GM19452 (cell line): ENCODE measurements around the gene IL27RA.
A peak's percentile ranks its signal among the peaks of the same experiment; 100 is the strongest.

Experiments used
- ATAC-seq: cut with Tn5 transposase; IDR thresholded peaks from one replicate; pipeline ENCODE4 v1.9.1; 2021; ENCODE audit not compliant: unreplicated experiment

The IL27RA gene

DNA sequence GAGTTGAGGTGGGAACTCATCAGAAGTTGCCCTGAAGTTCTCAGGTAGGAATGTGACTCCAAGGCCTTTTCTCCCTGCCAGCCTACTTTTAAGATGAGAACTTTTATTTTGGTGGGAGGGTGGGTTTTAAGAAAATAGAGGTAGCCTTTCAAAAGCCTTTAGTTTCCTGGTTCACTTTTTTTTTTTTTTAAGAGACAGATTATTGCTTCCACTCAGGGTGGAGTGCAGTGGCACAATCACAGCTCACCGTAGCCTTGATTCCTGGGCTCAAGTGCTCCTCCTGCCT, 51.1 kb downstream of the IL27RA start:
- no peak for ATAC-seq

DNA sequence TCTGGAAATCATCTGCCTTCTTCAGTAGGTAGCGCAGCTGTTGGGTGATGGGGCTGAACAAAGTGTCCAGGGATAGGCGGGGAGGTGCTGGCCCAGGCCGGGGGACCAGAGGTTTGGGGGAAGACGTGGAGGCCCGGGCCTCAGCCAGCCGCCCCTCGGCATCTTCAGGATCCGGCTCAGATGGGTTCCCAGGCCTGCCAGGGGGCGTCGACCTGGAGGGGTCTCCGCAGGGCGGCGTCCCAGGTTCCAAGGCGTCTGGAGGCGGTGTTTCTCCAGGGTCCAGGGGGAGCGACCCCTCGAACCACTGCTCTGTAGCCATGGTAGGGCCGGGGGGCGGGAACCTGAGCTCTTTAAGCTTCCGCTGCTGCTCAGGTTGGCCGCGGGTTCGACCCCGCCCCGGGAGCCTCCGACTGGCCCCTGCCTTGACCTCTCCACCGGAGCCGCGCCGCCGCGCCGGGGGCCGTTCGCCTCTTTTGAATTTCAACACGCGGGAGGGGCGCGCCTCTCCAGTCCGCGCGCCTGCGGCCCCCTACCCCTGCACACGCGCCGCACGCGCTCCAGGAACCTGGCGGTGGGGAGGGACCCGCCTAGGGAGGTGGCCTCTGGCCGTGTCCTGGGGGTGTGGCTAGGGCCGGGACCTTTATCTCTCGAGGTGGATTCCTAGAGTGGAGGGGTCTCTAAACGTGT, 53.9 kb downstream of the IL27RA start, which contains the start of gene C19orf67:
C19orf67 (minus strand) TSS at position 475 of the 687 bp plus-strand sequence; CDS start at position 319, 156 bp downstream.
- no peak for ATAC-seq

DNA sequence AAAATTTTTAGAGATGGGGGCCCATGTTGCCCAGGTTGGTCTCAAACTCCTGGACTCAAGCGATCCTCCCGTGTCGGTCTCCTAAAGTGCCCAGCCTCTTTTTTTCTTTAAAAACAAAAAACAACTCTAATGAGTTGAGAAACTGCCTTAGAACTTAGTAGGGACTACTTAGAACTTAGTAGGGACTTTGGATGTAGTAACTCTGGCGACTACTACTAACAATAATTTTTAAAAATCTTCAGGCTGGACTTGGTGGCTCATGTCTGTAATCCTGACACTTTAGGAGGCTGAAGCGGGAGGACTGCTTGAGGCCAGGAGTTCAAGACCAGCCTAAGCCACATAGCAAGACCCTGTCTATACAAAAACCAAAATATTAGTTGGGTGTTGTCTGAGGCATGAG, 54.5 kb downstream of the IL27RA start:
- no peak for ATAC-seq

DNA sequence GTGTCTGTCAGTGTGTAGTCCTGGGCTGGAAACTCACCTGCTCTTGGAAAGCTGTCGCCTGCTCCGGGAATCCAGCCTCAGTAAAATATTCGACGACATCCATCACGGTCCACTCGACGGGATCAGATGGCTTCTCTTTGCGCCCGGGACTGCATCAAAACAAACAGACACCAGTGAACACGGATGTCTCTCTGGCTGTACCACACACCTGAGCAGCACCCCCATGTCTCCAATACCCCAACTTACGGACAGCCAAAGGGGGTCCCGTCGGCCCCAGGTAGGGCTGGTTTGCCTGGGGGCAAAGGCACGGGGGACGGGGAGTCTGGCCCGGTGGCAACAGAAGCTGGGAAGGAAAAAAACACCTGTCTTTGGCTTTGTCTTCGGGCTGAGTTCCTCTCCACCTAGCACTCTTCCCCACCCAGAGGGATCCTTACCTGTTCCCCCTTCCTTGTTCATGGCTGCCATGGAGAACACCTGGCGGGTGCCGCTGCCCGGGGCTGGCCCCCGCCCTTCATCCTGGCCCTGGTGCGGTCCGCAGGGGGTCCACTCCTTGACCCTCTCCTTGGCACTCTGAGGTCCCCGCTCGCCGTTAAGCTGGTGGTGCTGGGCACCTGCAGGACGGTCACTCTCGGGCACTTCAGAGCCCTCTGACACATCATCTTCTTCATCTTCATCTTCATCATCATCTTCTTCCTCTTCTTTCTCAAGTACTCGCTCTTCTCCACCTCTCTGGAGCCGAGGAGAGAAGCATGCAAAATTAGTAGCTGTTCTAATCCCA, 57.3 kb downstream of the IL27RA start:
- no peak for ATAC-seq

DNA sequence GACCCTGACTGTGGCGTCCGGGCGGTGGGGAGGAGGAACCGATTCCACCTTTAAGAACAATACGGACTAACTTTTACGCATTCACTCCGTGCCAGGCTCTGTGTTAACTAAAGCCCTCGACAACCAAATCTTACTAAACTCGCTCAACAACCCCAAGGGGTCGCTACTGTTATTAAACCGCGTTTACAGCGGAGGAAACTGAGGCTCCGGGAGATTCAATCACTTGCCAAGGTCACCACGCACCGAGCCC, 57.8 kb downstream of the IL27RA start:
- no peak for ATAC-seq

DNA sequence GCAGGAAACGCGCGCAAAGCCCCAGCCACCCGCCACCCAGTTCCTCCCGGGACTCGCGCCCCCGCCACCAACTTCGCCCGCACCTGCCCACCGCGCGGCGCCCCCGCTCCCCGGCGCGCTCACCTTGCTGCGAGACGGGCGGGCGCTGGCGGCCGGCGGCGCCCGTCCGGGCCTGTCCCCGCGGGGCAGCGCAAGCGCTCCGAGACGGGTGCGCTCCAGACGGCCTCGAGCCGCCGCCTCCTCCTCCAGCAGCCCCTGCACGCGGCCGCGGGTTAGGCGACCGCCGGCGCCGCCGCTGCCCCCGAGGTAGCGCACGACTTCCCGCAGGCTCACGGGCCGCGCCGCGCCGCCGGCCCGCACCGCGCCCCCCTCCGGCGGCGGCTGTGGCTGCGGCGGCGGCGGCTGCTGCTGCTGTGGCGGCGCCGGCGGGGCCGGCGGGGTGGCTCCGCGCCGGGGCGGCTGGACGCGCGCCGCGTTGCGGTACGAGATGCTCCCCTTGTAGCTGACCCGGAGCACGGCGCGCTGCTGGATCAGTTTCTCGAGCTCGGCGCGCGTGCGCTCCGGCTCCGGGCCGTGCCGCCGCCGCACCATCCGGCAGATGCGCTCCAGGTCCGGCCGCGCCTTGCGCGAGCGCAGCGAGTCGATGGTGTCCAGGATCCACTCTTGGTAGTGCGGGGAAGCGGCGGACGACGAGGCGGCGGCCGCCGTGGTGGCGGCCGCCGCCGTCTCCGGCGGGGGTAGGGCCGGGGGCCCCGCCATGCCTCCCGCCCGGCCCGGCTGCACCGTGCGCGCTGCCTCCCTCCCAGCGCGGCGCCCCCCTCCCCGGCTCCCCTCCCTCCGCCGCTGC, 58.3 kb downstream of the IL27RA start:
- ATAC-seq, result peak; percentile 19

DNA sequence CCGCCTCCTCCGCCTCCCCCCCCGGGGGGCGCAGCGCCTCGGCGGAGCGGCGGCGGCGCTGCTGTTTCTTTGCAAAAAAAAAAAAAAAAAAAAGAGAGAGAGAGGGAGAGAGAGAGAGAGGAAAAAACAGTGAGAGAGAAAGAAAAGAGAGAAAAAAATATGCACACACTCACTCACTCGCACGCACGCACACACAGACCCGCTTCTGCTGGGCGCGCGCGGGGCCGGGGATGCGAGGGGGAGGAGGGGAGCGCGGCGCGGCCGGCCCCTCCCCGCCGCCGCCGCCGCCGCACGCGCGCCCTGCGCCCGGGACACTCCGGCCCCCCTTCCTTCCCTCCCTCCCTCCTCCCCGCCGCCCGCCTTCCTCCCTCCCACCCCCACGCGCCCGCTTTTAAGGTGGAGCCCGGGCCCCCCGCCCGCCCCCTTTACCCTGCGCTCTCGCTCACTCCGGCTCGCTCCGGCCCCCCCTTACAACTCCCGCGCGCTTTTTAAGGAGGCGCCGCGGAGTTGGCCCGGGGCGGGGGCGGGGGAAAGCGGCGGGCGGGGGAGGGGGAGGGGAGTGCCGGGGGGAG, 59.0 kb downstream of the IL27RA start, which contains the start of gene SAMD1:
SAMD1 (minus strand) TSS at position 243 of the 572 bp plus-strand sequence.
- peak; percentile 34 for ATAC-seq

DNA sequence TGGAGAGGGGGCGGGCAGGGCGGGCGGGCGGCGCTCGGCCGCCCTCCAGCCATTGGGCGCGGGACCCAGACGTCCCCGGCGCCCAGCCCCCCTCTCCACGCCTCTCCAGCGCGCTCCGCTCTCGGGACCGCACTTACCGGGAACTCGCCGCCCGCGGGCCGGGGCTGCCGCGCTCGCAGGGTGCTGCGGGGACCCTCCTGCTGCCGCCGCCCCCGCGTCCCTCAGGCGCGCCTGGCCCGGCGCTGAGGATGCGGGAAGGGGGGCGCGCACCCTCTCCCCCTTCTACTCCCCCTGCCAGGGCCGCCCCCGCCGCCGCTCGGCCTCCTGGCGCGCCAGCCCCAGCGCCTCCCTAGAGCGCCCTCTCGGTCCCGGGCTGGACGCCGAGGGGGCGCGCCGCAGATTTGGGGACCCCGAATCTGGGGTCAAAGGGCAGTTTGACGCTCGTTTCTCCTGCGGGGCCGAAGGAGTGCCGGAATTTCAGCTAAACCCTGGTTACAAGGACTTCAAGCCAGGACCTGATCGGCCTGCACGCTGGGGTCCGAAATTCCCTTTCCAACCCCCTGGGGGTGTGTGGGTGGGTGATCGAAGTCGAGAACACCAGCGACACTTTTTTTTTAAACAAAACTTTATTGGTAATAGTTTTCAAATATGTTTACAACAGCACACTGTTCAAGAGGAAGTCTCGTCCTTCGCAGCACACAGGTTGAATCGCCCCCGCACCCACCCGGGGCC, 59.7 kb downstream of the IL27RA start:
- ATAC-seq, result peak; percentile 64

DNA sequence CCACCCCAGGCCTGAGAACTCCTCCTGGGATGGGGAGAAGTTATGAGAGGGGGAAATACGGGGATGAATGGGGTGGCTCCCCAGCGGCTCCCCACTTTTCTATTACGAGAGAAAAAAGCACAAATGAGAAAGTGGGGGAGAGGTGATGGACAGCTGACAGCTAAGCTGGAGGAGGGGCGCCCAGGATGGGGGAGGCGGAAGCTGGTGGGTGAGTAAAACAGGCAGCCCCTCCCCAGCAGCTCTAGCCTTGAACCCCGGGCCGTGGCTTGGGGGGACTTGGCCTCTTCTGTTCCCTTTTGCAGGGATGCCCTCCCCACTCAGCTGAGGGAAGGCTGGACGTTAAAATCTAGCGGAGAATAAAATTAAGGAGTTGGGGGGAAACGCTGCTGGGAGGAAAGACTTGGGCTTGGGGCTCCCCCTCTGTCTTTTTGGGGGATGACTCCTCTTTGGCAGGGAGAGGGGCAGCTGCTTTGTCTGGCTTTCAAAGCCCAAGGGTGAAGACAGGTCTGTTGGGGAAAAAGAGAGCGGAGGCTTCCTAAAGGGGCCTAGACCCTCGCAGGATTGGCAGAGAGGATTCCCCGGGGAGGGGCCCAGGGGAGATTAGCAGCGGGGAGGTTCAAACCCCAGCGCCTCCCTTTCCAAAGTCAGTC, 60.4 kb downstream of the IL27RA start:
- ATAC-seq, result no peak

DNA sequence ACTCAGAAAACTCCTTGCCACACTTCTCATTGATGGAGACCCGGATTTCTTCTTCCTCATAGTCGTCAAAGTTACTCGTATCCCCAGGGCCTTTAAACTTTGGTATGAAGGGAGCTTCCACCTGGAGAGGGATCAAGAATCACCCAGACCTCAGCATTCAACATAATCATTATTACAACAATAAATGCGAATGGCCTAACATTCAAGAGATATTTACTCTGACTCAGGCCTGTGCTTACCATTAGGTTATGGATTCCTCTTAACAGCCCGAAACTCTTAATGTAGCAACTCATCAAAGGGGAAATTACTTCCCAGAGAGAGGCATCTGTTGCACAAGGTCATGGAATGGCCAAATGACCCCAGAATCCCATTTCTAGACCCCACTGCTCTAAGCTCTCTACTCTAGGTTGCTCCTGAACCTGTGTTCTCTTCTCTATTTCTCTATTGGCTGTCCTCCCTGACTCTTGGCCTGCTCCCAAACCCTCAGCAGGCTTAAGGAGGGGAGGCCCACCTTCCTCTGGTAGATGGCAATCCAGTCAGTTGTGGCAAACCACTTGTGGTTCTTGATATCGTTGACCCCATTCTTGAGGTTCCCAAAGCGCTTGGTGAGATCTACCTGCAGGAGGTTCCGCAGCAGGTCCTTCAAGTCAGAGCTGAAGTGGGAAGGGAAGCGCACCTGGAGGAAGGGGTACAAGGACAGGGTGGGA, 61.7 kb downstream of the IL27RA start:
- no peak for ATAC-seq

DNA sequence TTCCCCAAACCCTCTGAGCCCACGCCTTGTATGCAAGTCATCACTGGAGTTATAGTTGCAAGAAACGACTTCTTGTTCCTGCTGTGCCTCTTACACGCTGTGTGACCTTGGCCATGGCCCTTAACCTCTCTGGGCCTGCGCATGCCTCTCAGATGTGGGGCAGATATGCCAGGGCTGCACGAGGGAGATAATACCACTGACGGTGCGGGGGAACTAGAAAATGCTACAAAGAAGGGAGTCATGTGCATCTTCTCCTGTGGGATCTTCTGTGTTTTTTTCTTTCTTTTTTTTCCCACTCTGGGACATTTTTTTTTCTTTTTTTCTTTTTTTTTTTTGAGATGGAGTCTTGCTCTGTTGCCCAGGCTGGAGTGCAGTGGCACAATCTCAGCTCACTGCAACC, 63.3 kb downstream of the IL27RA start:
- no peak for ATAC-seq

DNA sequence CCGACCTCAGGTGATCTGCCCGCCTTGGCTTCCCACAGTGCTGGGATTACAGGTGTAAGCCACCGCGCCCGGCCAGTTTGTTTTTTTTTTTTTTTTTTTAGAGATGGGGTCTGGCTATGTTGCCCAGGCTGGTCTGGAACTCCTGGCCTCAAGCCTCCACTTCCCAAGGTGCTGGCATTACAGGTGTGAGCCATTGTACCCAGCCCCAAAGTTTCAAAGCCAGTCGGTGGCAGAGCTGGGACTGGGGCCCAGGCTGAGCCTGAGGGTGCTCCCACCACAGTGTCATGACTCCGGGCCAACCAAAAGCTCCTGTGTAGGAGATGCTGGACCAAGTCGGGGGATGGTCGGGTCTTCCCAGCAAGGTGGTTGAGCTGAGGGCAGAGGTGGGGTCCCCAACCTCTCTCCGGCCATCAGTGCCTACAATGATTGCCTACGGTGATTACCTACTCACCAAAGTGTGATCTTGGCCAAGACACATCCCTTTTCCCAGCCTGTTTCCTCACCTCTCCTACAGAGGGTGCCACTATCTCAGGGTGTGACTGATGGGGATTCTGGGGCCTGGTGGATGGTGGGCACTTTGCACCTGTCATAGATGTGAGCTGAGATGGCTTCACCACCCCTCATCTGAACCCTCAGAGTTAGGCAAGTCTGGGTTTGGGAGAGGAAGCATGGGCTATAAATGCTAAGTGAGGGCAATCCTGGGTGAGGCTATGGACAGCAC, 64.9 kb downstream of the IL27RA start:
- ATAC-seq, result no peak

DNA sequence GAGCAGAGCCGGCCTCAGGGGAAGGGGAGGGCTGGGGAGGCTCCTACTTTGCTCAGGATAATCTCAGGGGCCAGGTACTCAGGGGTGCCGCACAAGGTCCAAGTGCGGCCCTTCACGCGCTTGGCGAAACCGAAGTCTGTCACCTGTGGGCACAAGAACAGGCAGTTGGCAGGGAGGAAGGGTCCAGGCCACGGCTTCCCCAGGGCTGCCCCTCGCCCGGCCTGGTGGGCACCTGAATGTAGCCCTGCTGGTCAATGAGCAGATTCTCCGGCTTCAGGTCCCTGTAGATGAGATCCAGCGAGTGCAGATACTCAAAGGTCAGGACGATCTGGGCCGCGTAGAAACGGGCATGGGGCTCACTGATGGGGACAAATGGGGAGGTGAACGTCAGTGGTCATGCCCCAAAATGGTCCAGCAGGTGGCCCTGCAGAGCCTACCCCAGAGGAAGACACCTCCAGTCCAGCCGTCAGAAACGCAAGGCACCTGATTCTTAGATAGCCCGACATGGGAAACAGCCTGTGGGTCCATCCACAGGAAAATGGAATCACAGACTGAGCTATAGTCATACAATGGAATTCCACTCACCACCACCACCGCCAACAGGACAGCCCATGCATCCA, 66.1 kb downstream of the IL27RA start:
- ATAC-seq, result no peak

DNA sequence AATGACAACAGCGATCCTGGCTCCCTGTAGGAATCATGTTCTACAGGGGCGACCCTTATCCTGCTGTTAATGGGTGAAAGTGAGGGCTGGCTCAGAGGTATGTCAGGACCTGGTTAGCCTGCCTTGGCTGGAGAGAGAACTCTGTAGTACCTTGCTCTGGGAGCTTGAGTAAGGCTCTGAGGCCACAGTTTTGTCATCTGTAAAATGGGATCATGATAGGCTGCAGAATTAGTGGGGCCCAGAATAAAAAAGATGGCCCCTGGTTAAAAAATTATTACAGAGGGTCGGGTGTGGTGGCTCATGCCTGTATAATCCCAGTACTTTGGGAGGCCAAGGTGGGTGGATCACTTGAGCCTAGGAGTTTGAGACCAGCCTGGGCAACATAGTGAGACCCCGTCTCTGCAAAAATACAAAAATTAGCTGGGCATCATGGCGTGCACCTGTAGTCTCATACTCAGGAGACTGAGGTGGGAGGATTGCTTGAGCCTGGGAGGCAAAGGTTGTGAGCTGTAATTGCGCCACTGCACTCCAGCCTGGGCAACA, 69.5 kb downstream of the IL27RA start:
- no peak for ATAC-seq

DNA sequence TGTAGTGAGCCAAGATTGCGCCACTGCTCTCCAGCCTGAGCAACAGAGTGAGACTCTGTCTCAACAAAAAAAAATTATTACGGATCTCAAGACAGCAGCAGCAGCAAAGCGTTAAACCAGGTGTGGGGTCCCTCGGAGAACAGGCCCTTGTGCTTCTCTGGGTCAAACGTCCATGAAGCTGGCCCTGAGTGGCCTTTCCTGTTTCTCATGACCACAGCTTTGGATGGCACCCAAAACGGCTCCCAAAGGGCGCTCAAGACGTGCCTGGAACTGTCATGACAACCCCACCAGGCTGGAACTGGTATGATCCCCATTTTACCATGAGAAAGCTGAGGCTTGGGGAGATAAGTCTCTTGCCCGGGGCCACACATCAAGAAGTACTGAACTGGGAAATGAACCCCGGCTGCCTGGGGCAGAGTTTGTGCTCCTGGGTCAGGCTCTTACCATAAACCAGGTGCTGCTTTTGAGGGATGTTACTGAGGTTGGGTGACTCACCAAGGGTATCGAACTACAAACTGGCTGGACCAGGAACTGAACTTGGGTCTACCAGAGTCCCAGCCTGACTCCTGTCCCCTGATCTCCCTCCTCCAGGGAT, 70.6 kb downstream of the IL27RA start:
- ATAC-seq, result no peak

DNA sequence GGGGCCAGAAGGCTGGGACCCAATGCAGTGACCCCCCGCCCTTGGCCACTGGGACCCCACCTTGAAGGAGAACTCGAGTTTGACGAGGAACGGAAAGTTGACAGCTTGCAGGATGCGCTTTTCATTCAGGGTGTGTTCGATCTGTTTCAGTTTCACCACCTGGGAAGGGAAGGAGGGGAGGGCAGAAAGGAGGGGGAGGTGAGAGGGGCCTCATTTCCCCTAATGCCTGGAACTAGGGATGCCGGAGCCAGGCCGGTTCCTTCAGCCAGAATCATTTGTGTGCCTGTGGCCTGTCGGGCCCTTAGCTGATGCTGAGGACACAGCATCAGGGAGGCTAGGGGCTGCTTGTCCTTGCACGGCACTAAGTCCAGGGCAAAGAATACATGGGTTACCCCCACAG, 71.2 kb downstream of the IL27RA start:
- ATAC-seq, result no peak
